Epithelial cell of esophagus (primary cell): Measurements from ENCODE around the gene RFX3.

Source experiments
- DNase-seq: peaks from one replicate; pipeline ENCODE4 v3.0.0; 2010; ENCODE audit warnings: low read depth
- H3K4me3 ChIP-seq: 2 replicates; pipeline ENCODE4 v1.5.1; 2011; ENCODE audit warnings: mild to moderate bottlenecking, low read length, control low read depth
- TF ChIP-seq, protein P1 (sequence below): IDR thresholded peaks from 2 replicates; pipeline ENCODE4 v1.5.1; 2011; ENCODE audit warnings: low read depth, mild to moderate bottlenecking, low read length, control low read depth, inconsistent platforms; ENCODE audit not compliant: insufficient read depth; ENCODE audit errors: missing control alignments

Gene RFX3

GRCh38 chr9:3177936-3178335 lies 347.9 kb downstream of the RFX3 start:
- TF ChIP-seq, protein P1, sequence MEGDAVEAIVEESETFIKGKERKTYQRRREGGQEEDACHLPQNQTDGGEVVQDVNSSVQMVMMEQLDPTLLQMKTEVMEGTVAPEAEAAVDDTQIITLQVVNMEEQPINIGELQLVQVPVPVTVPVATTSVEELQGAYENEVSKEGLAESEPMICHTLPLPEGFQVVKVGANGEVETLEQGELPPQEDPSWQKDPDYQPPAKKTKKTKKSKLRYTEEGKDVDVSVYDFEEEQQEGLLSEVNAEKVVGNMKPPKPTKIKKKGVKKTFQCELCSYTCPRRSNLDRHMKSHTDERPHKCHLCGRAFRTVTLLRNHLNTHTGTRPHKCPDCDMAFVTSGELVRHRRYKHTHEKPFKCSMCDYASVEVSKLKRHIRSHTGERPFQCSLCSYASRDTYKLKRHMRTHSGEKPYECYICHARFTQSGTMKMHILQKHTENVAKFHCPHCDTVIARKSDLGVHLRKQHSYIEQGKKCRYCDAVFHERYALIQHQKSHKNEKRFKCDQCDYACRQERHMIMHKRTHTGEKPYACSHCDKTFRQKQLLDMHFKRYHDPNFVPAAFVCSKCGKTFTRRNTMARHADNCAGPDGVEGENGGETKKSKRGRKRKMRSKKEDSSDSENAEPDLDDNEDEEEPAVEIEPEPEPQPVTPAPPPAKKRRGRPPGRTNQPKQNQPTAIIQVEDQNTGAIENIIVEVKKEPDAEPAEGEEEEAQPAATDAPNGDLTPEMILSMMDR: no peak
- H3K4me3 ChIP-seq: no peak overlapping the region
- peak; percentile 24 for DNase-seq

GRCh38 chr9:3177146-3177761 lies 348.5 kb downstream of the RFX3 start:
- no peak overlapping the region for H3K4me3 ChIP-seq
- no peak for DNase-seq
- TF ChIP-seq, protein P1: no peak

GRCh38 chr9:3173374-3173773 lies 352.4 kb downstream of the RFX3 start:
- no peak for DNase-seq
- TF ChIP-seq, protein P1: no peak
- H3K4me3 ChIP-seq: no peak overlapping the region

GRCh38 chr9:3170819-3171218 lies 355.0 kb downstream of the RFX3 start:
- DNase-seq: peak; percentile 29
- TF ChIP-seq, protein P1: no peak

More at GRCh38 chr9:3170819-3171218, 355.0 kb downstream of the RFX3 start:
- no peak overlapping the region for H3K4me3 ChIP-seq
